ENCODE measurements around the gene RRP36. TPM values are rescaled to one million over a fixed set of nuclear protein-coding genes. Genes with fewer than 3 reads are reported as not detected.

RRP36 gene
- total RNA-seq, 4 donors from 2014 or later = 39.2 to 75.9 (median 50.4) TPM

DNA sequence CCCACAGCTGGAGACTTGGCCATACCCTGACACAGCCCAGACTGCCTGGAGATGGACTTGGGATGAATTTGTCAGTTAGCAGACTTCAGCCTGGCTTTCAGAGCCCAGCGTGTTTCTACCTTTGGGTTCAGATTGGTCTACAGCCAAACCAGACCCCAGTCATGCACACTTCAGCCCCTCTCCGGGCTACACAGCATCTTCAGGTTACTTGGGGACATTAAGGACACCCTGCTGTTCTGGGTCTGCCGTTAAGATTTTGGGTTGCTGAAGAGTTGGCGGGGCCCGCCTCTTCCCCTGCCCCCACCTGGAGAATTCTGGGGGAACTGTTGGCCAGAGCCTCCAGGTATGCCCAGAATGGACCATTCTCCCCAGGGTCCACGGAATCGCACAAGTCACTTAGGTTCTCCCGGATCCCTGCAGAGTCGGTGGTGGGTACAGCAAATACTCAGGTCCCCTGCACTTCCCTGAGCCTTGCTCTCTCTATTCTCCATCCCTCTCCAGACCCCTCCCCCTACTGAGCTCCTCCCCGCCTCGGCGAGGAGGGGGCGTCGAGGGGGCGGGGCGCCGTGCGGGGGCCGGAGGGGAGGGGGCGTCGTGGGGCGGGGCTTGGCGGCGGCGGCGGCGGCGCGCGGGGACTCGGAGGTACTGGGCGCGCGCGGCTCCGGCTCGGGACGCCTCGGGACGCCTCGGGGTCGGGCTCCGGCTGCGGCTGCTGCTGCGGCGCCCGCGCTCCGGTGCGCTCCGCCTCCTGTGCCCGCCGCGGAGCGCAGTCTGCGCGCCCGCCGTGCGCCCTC, 54.4 kb downstream of the RRP36 start, which contains the start of gene PTK7:
PTK7 (plus strand) TSS at position 645 of the 794 bp plus-strand sequence. CDS start 175 bp downstream, outside the sequence.
- H3K4me3 ChIP-seq = peak within 1 kb of the TSS; percentile 41 to 68 (median 50)
- peaks cover 0 to 18% (median 5%) of the 10 kb centered on the region in 4 donors for H3K4me1 ChIP-seq
- TF ChIP-seq CTCF (IDR thresholded peaks at IDR 0.05) = no peak
- no peak for TF ChIP-seq POLR2A (IDR thresholded peaks at IDR 0.05)
- peaks cover 0 to 37% (median 0%) of the 10 kb centered on the region in 3 donors for H3K36me3 ChIP-seq
- H3K9me3 ChIP-seq = no peaks in the 10 kb centered on the region
- peak within 1 kb of the TSS in 3 of 4 donors; percentile 46 to 65 (median 65) for H3K27ac ChIP-seq
- no peaks in the 10 kb centered on the region for H3K27me3 ChIP-seq
- DNase-seq = peak in 1 of 3 donors; percentile 63

DNA sequence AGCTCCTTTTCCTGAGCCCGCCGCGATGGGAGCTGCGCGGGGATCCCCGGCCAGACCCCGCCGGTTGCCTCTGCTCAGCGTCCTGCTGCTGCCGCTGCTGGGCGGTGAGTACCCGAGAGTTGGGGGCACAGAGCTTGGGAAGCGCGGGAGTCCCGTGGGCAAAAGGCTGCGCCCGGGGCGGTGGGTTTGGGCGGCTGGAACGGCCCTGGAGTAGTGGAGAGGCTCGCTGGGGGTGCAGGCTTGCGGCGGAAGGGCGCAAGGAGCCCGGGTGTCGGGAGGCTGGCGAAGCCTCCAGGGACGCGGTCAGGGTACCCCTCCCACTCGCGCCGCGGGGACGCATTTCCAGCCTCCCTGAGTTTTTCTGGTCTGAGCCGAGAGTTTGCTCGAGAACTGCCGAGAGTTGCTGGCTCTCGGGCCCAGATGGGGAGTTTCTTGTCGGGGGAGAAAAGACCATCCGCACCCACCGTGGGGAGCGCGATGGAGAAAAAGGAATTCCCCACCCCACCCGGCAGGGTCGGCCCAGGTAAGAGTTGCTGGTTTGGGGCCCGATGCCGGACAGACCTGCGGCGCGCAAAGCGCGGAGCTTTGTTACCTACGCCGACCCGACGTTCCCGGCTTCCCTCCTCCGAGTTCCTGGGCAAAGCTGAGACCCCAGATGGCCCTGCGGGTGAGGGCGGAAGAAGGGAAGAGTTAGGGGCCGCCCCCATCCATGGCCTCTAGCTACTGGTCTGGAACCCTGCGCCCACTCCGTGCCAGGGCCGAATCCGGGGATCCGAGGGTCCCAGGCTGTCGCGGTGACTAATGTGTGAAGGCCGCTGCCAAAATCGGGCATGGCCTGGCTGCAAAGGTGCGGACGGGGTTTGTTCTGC, 55.3 kb downstream of the RRP36 start:
- no peak for TF ChIP-seq POLR2A (IDR thresholded peaks at IDR 0.05)
- TF ChIP-seq CTCF (IDR thresholded peaks at IDR 0.05) = no peak
- H3K36me3 ChIP-seq = peaks cover 0 to 29% (median 0%) of the 10 kb centered on the region in 3 donors
- H3K4me1 ChIP-seq = peaks cover 0 to 18% (median 5%) of the 10 kb centered on the region in 4 donors
- H3K27ac ChIP-seq = peak overlapping the region in 3 of 4 donors; percentile 44 to 65 (median 65)
- peak overlapping the region; percentile 41 to 68 (median 50) for H3K4me3 ChIP-seq
- H3K27me3 ChIP-seq = no peaks in the 10 kb centered on the region
- DNase-seq = peak in 1 of 3 donors; percentile 56
- no peaks in the 10 kb centered on the region for H3K9me3 ChIP-seq

DNA sequence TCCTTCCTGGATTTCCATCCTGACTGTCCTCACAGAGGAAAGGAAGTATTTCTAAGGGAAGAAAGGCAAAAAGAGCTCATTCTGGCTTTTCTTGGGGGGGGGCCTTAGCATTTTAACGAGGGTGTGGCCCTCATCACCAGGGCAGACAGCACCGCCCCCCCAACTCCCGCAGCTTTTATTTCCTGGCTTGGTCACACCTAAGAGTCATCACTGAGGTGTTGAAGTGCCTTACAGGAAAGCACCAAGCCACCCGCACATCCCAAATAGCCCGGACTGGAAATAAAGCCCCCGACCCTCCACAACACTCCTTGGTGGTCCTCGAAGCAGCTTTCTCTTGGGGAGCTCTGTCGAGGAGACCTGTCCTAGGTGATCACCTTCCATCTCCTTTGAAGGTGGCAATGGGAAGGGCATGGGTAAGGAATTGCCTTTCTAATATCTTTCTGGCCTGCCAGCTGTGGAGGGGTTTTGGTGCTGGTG, 55.9 kb downstream of the RRP36 start:
- Histone ChIP-seq H3K27ac (peak overlapping the region in 1 of 4 donors; percentile 65), H3K4me3 (peak overlapping the region in 3 of 4 donors; percentile 41 to 68 (median 60)), H3K4me1 (peaks cover 0 to 18% (median 5%) of the 10 kb centered on the region in 4 donors), H3K36me3 (peaks cover 0 to 22% (median 0%) of the 10 kb centered on the region in 3 donors), H3K27me3 (no peaks in the 10 kb centered on the region), H3K9me3 (no peaks in the 10 kb centered on the region)
- no peak for DNase-seq
- no peak for TF ChIP-seq POLR2A (IDR thresholded peaks at IDR 0.05)

DNA sequence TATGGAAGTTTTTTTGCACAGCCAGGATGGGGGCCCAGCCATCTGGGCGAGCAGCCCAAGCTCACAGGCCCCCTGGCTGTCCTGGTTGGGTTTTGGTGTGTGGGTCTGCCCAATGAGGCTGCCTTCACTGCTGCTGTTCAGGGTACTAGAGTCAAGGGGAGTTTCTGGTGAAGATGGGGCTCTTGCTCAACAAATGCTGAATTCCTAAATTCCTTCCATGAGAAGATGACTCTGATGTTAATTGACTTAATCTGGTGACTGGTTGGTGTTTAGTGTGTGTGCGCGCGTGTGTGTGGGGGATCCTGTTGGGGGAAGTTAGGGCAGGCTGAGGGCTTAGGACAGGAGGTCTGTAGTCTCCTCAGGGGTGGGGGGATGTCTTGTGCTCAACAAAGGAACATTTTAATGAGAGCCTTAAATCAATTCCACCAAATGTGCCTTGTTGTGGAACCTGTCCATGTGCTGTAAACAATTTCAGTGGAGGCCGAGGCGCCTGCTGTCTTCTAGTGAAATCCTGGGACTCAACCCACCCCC, 56.6 kb downstream of the RRP36 start:
- TF ChIP-seq CTCF (IDR thresholded peaks at IDR 0.05) (no peak), POLR2A (IDR thresholded peaks at IDR 0.05) (no peak)
- Histone ChIP-seq H3K4me1 (peaks cover 0 to 18% (median 5%) of the 10 kb centered on the region in 4 donors), H3K27ac (peak overlapping the region in 1 of 4 donors; percentile 46), H3K9me3 (no peaks in the 10 kb centered on the region), H3K27me3 (no peaks in the 10 kb centered on the region), H3K36me3 (peaks cover 0 to 16% (median 0%) of the 10 kb centered on the region in 3 donors), H3K4me3 (no peak overlapping the region)
- DNase-seq = no peak

DNA sequence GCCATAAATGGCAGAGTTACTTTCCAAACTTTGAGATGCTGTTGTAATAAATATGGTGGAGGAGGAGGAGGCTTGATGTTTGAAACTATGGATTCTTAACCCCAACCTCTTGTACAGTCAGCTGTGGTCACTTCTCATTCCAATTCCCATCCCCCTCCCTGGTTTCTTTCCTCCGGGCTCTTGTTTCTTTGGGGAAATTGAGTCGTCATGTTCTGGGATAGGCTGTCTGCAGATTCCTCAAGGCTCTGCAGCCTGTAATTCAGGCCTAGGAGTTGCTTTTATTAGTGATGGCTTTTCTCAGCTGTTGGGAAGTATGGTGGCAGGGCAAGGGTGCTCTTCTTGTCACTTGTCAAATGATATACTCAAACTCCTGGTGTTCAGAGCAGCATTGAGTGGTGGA, 57.3 kb downstream of the RRP36 start:
- Histone ChIP-seq H3K27ac (no peak overlapping the region), H3K4me3 (no peak overlapping the region), H3K9me3 (no peaks in the 10 kb centered on the region), H3K4me1 (peaks cover 0 to 18% (median 5%) of the 10 kb centered on the region in 4 donors), H3K36me3 (peaks cover 0 to 12% (median 0%) of the 10 kb centered on the region in 3 donors), H3K27me3 (no peaks in the 10 kb centered on the region)
- no peak for DNase-seq
- TF ChIP-seq POLR2A (IDR thresholded peaks at IDR 0.05) = no peak
- TF ChIP-seq CTCF (IDR thresholded peaks at IDR 0.05) = no peak

Other genes with a start within 250 kb of the RRP36 start
- gene BICRAL, start 239.6 kb upstream of the RRP36 start, total RNA-seq = 10 to 100 TPM; 15.3 to 20.1 (median 17.1) TPM
- 10 to 100 TPM; 49.6 to 67.0 (median 53.2) TPM for gene RPL7L1, start 142.0 kb upstream of the RRP36 start, total RNA-seq
- gene PTCRA, start 105.6 kb upstream of the RRP36 start, total RNA-seq = not detected
- 100 to 1,000 TPM in 1 of 4 donors, 10 to 100 TPM in 3; 27.8 to 101 (median 47.9) TPM for gene CNPY3, start 92.1 kb upstream of the RRP36 start, total RNA-seq
- 1 to 10 TPM in 1 of 4 donors, not detected in 3; 4.3 TPM for gene GNMT, start 60.9 kb upstream of the RRP36 start, total RNA-seq
- gene PEX6, start 42.4 kb upstream of the RRP36 start, total RNA-seq = 10 to 100 TPM; 19.0 to 61.3 (median 39.0) TPM
- 100 to 1,000 TPM in 3 of 4 donors, 10 to 100 TPM in 1; 84.2 to 177 (median 152) TPM for gene PPP2R5D, start 37.1 kb upstream of the RRP36 start, total RNA-seq
- gene MEA1, start 7.7 kb upstream of the RRP36 start, total RNA-seq = 10 to 100 TPM; 34.3 to 40.4 (median 36.1) TPM
- 10 to 100 TPM; 38.8 to 59.2 (median 52.6) TPM for gene KLHDC3, start 7.4 kb upstream of the RRP36 start, total RNA-seq
- gene CUL7, start 32.2 kb downstream of the RRP36 start, total RNA-seq = 10 to 100 TPM; 19.4 to 33.0 (median 23.1) TPM
- gene MRPL2, start 37.8 kb downstream of the RRP36 start, total RNA-seq = 10 to 100 TPM; 19.0 to 40.8 (median 22.1) TPM
- gene KLC4, start 38.0 kb downstream of the RRP36 start, total RNA-seq = 100 to 1,000 TPM in 3 of 4 donors, 10 to 100 TPM in 1; 50.3 to 214 (median 183) TPM
- gene PTK7, start 54.7 kb downstream of the RRP36 start, total RNA-seq = 10 to 100 TPM in 3 of 4 donors, 1 to 10 TPM in 1; 4.4 to 22.3 (median 18.3) TPM
- gene SRF, start 149.6 kb downstream of the RRP36 start, total RNA-seq = 10 to 100 TPM; 23.1 to 29.7 (median 26.4) TPM
- gene CUL9, start 160.6 kb downstream of the RRP36 start, total RNA-seq = 100 to 1,000 TPM in 1 of 4 donors, 10 to 100 TPM in 3; 55.5 to 114 (median 85.5) TPM
- gene DNPH1, start 207.9 kb downstream of the RRP36 start, total RNA-seq = 100 to 1,000 TPM; 138 to 304 (median 176) TPM
- gene TTBK1, start 221.9 kb downstream of the RRP36 start, total RNA-seq = 1 to 10 TPM in 3 of 4 donors, not detected in 1; 1.4 to 2.4 (median 1.4) TPM